ENCODE data around the gene SLC44A2.

The SLC44A2 gene

GRCh38 chr19:10679743-10680142 lies 54.4 kb downstream of the SLC44A2 start:
- no peak overlapping the region for H3K4me2 ChIP-seq
- no peaks in the 10 kb centered on the region for H3K27me3 ChIP-seq (ENCODE audit: insufficient read depth, low read depth)
- H3K4me3 ChIP-seq (IDR thresholded peaks at IDR 0.05; ENCODE audit: insufficient read depth, low read depth, low read length), result no peak overlapping the region
- no peak overlapping the region for H2AFZ ChIP-seq (ENCODE audit: low read depth)
- TF ChIP-seq, protein P1, sequence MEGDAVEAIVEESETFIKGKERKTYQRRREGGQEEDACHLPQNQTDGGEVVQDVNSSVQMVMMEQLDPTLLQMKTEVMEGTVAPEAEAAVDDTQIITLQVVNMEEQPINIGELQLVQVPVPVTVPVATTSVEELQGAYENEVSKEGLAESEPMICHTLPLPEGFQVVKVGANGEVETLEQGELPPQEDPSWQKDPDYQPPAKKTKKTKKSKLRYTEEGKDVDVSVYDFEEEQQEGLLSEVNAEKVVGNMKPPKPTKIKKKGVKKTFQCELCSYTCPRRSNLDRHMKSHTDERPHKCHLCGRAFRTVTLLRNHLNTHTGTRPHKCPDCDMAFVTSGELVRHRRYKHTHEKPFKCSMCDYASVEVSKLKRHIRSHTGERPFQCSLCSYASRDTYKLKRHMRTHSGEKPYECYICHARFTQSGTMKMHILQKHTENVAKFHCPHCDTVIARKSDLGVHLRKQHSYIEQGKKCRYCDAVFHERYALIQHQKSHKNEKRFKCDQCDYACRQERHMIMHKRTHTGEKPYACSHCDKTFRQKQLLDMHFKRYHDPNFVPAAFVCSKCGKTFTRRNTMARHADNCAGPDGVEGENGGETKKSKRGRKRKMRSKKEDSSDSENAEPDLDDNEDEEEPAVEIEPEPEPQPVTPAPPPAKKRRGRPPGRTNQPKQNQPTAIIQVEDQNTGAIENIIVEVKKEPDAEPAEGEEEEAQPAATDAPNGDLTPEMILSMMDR (conservative IDR thresholded peaks at IDR 0.05; ENCODE audit: low read depth, low read length), result no peak
- H4K20me1 ChIP-seq (ENCODE audit: insufficient read depth), result 0 out of 2 replicates have a peak, but pooled peaks cover 16% of the 10 kb centered on the region
- peaks cover 27% of the 10 kb centered on the region; the same call in 1 of the 2 replicates for H3K79me2 ChIP-seq (ENCODE audit: insufficient read depth, low read depth)
- peaks cover 22% of the 10 kb centered on the region; the same call in 1 of the 2 replicates for H3K36me3 ChIP-seq (ENCODE audit: insufficient read depth)
- H3K9ac ChIP-seq, result no peak overlapping the region
- no peaks in the 10 kb centered on the region for H3K4me1 ChIP-seq (ENCODE audit: low read depth, poor library complexity, severe bottlenecking)
- no peak overlapping the region for H3K27ac ChIP-seq

DNA sequence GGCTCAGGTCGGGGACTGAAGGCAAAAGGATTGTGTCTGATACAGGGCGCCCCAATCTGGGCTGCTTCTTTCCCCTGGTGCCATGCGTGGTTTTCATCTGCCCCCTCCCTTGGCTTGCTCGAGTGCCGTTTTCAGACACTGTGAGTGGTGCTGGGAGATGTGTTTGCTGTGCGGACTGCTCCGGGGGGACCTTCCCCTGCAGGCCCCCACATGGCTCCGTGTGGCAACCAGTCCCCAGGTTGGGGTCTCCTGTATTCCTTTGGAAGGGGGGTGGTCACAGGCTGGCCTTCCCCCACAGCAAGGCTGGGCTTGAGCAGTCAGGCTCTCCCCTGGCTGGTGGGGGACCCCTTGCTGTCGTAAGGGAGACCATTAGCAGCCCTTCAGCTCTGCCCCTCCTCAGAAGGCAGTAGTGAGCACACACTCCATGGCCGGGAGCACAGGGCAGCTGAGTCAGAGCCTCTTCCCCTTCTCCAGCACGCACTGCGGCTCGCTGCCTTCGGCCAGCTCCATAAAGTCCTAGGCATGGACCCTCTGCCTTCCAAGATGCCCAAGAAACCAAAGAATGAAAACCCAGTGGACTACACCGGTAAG lies 55.3 kb downstream of the SLC44A2 start:
- H3K4me3 ChIP-seq (IDR thresholded peaks at IDR 0.05; ENCODE audit: insufficient read depth, low read depth, low read length), result no peak overlapping the region
- peaks cover 25% of the 10 kb centered on the region; the same call in 1 of the 2 replicates for H3K36me3 ChIP-seq (ENCODE audit: insufficient read depth)
- H3K27me3 ChIP-seq (ENCODE audit: insufficient read depth, low read depth), result no peaks in the 10 kb centered on the region
- no peak overlapping the region for H3K27ac ChIP-seq
- no peak overlapping the region for H3K4me2 ChIP-seq
- TF ChIP-seq, protein P1 (conservative IDR thresholded peaks at IDR 0.05; ENCODE audit: low read depth, low read length), result no peak
- H3K79me2 ChIP-seq (ENCODE audit: insufficient read depth, low read depth), result peaks cover 18% of the 10 kb centered on the region; the same call in 1 of the 2 replicates
- H3K4me1 ChIP-seq (ENCODE audit: low read depth, poor library complexity, severe bottlenecking), result no peaks in the 10 kb centered on the region
- H2AFZ ChIP-seq (ENCODE audit: low read depth), result no peak overlapping the region
- H3K9ac ChIP-seq, result no peak overlapping the region
- H4K20me1 ChIP-seq (ENCODE audit: insufficient read depth), result 0 out of 2 replicates have a peak, but pooled peaks cover 12% of the 10 kb centered on the region

- 0 out of 2 replicates have a peak, but pooled peaks cover 8% of the 10 kb centered on the region for H4K20me1 ChIP-seq (ENCODE audit: insufficient read depth)
- no peaks in the 10 kb centered on the region for H3K27me3 ChIP-seq (ENCODE audit: insufficient read depth, low read depth)
Measured at GRCh38 chr19:10681658-10682057, 56.3 kb downstream of the SLC44A2 start.

GRCh38 chr19:10682397-10683063 lies 57.2 kb downstream of the SLC44A2 start:
- H3K27me3 ChIP-seq (ENCODE audit: insufficient read depth, low read depth), result no peaks in the 10 kb centered on the region
- 0 out of 2 replicates have a peak, but pooled peaks cover 8% of the 10 kb centered on the region for H4K20me1 ChIP-seq (ENCODE audit: insufficient read depth)
- TF ChIP-seq, protein P1 (conservative IDR thresholded peaks at IDR 0.05; ENCODE audit: low read depth, low read length), result no peak
- no peak overlapping the region for H3K4me3 ChIP-seq (IDR thresholded peaks at IDR 0.05; ENCODE audit: insufficient read depth, low read depth, low read length)
- no peak overlapping the region for H3K4me2 ChIP-seq
- H3K4me1 ChIP-seq (ENCODE audit: low read depth, poor library complexity, severe bottlenecking), result no peaks in the 10 kb centered on the region
- peaks cover 25% of the 10 kb centered on the region; the same call in 1 of the 2 replicates for H3K36me3 ChIP-seq (ENCODE audit: insufficient read depth)
- H3K79me2 ChIP-seq (ENCODE audit: insufficient read depth, low read depth), result peaks cover 11% of the 10 kb centered on the region; the same call in 1 of the 2 replicates
- H2AFZ ChIP-seq (ENCODE audit: low read depth), result no peak overlapping the region
- no peak overlapping the region for H3K27ac ChIP-seq
- no peak overlapping the region for H3K9ac ChIP-seq

More at GRCh38 chr19:10681658-10682057, 56.3 kb downstream of the SLC44A2 start:
- H3K9ac ChIP-seq, result no peak overlapping the region
- H3K36me3 ChIP-seq (ENCODE audit: insufficient read depth), result peaks cover 25% of the 10 kb centered on the region; the same call in 1 of the 2 replicates
- no peak overlapping the region for H2AFZ ChIP-seq (ENCODE audit: low read depth)
- H3K27ac ChIP-seq, result no peak overlapping the region
- peaks cover 14% of the 10 kb centered on the region; the same call in 1 of the 2 replicates for H3K79me2 ChIP-seq (ENCODE audit: insufficient read depth, low read depth)
- H3K4me2 ChIP-seq, result no peak overlapping the region
- TF ChIP-seq, protein P1 (conservative IDR thresholded peaks at IDR 0.05; ENCODE audit: low read depth, low read length), result no peak
- H3K4me3 ChIP-seq (IDR thresholded peaks at IDR 0.05; ENCODE audit: insufficient read depth, low read depth, low read length), result no peak overlapping the region
- H3K4me1 ChIP-seq (ENCODE audit: low read depth, poor library complexity, severe bottlenecking), result no peaks in the 10 kb centered on the region

Measured in KMS-11 (cell line).